ENCODE data around the gene GBF1.

GBF1 gene

GRCh38 chr10:102200751-102201640 lies 44.3 kb upstream of the GBF1 start:
- Histone ChIP-seq H3K27me3 (ENCODE audit: insufficient read depth, poor library complexity, severe bottlenecking) (no peaks in the 10 kb centered on the region), H3K4me3 (replicated peaks; ENCODE audit: insufficient read depth, low read length) (no peak overlapping the region), H3K27ac (replicated peaks) (no peak overlapping the region)
- TF ChIP-seq GABPA (IDR thresholded peaks at IDR 0.05; ENCODE audit: low read depth), result no peak
- DNase-seq (ENCODE audit: low read depth in 1 of 2, low spot score in 1 of 2), result peak in 1 of 2 experiments; percentile 16

DNA sequence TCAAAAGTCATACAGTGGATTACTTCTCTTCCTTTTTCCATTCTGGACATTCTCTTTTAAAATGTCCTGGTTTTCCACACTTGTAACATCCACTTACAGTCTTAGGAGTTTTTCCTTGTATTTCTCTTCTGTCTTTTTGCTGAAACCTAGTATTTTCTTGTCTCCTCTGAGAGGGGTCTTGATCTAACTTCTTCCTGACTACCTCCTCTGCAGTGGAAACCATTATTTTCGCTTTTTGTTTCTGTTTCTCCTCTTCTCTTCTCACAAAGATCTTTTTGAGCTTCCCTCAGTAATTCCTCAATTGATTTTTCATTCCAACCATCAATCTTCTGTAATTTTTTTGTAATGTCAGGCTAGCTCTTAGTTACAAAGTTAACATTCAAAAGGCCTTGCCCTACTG lies 42.9 kb upstream of the GBF1 start:
- Histone ChIP-seq H3K27me3 (ENCODE audit: insufficient read depth, poor library complexity, severe bottlenecking) (no peaks in the 10 kb centered on the region), H3K27ac (replicated peaks) (no peak overlapping the region), H3K4me3 (replicated peaks; ENCODE audit: insufficient read depth, low read length) (no peak overlapping the region)
- no peak for DNase-seq (ENCODE audit: low read depth in 1 of 2, low spot score in 1 of 2)
- TF ChIP-seq POLR2AphosphoS5 (IDR thresholded peaks at IDR 0.05; ENCODE audit: low read depth) (no peak), GABPA (IDR thresholded peaks at IDR 0.05; ENCODE audit: low read depth) (no peak), SPI1 (IDR thresholded peaks at IDR 0.05; ENCODE audit: borderline replicate concordance, low read depth) (no peak)
- TF ChIP-seq, protein P1, sequence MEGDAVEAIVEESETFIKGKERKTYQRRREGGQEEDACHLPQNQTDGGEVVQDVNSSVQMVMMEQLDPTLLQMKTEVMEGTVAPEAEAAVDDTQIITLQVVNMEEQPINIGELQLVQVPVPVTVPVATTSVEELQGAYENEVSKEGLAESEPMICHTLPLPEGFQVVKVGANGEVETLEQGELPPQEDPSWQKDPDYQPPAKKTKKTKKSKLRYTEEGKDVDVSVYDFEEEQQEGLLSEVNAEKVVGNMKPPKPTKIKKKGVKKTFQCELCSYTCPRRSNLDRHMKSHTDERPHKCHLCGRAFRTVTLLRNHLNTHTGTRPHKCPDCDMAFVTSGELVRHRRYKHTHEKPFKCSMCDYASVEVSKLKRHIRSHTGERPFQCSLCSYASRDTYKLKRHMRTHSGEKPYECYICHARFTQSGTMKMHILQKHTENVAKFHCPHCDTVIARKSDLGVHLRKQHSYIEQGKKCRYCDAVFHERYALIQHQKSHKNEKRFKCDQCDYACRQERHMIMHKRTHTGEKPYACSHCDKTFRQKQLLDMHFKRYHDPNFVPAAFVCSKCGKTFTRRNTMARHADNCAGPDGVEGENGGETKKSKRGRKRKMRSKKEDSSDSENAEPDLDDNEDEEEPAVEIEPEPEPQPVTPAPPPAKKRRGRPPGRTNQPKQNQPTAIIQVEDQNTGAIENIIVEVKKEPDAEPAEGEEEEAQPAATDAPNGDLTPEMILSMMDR (IDR thresholded peaks at IDR 0.05; ENCODE audit: insufficient read depth, low read length), result no peak
- TF ChIP-seq, protein P2, sequence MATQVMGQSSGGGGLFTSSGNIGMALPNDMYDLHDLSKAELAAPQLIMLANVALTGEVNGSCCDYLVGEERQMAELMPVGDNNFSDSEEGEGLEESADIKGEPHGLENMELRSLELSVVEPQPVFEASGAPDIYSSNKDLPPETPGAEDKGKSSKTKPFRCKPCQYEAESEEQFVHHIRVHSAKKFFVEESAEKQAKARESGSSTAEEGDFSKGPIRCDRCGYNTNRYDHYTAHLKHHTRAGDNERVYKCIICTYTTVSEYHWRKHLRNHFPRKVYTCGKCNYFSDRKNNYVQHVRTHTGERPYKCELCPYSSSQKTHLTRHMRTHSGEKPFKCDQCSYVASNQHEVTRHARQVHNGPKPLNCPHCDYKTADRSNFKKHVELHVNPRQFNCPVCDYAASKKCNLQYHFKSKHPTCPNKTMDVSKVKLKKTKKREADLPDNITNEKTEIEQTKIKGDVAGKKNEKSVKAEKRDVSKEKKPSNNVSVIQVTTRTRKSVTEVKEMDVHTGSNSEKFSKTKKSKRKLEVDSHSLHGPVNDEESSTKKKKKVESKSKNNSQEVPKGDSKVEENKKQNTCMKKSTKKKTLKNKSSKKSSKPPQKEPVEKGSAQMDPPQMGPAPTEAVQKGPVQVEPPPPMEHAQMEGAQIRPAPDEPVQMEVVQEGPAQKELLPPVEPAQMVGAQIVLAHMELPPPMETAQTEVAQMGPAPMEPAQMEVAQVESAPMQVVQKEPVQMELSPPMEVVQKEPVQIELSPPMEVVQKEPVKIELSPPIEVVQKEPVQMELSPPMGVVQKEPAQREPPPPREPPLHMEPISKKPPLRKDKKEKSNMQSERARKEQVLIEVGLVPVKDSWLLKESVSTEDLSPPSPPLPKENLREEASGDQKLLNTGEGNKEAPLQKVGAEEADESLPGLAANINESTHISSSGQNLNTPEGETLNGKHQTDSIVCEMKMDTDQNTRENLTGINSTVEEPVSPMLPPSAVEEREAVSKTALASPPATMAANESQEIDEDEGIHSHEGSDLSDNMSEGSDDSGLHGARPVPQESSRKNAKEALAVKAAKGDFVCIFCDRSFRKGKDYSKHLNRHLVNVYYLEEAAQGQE (IDR thresholded peaks at IDR 0.05; ENCODE audit: insufficient replicate concordance, low read depth), result no peak

- DNase-seq (ENCODE audit: low read depth in 1 of 2, low spot score in 1 of 2), result no peak
- Histone ChIP-seq H3K27ac (replicated peaks) (no peak overlapping the region), H3K4me3 (replicated peaks; ENCODE audit: insufficient read depth, low read length) (no peak overlapping the region), H3K27me3 (ENCODE audit: insufficient read depth, poor library complexity, severe bottlenecking) (no peaks in the 10 kb centered on the region)
- TF ChIP-seq, protein P2 (IDR thresholded peaks at IDR 0.05; ENCODE audit: insufficient replicate concordance, low read depth), result no peak
- TF ChIP-seq POLR2AphosphoS5 (IDR thresholded peaks at IDR 0.05; ENCODE audit: low read depth) (no peak), GABPA (IDR thresholded peaks at IDR 0.05; ENCODE audit: low read depth) (no peak)
Measured at GRCh38 chr10:102208311-102209035, 36.9 kb upstream of the GBF1 start.

GRCh38 chr10:102211615-102212299 lies 33.6 kb upstream of the GBF1 start:
- no peaks in the 10 kb centered on the region for H3K27me3 ChIP-seq (ENCODE audit: insufficient read depth, poor library complexity, severe bottlenecking)
- TF ChIP-seq, protein P2 (IDR thresholded peaks at IDR 0.05; ENCODE audit: insufficient replicate concordance, low read depth), result no peak
- TF ChIP-seq GABPA (IDR thresholded peaks at IDR 0.05; ENCODE audit: low read depth) (no peak), POLR2AphosphoS5 (IDR thresholded peaks at IDR 0.05; ENCODE audit: low read depth) (no peak), SPI1 (IDR thresholded peaks at IDR 0.05; ENCODE audit: borderline replicate concordance, low read depth) (no peak)
- TF ChIP-seq, protein P1 (IDR thresholded peaks at IDR 0.05; ENCODE audit: insufficient read depth, low read length), result no peak
- no peak for DNase-seq (ENCODE audit: low read depth in 1 of 2, low spot score in 1 of 2)

More at GRCh38 chr10:102211615-102212299, 33.6 kb upstream of the GBF1 start:
- Histone ChIP-seq H3K4me3 (replicated peaks; ENCODE audit: insufficient read depth, low read length) (no peak overlapping the region), H3K27ac (replicated peaks) (no peak overlapping the region)
